DOHH2 (cell line): ENCODE data around the gene FREM2.
A peak's percentile ranks its signal among the peaks of the same experiment; 100 is the strongest.

Source experiments
- H3F3A ChIP-seq: fragments of 200-600 bp; sonication (generic), shearing (Covaris generic); 2 replicates; pipeline ENCODE4 v1.6.0; 2016; ENCODE audit warnings: antibody characterized with exemption, mild to moderate bottlenecking; ENCODE audit not compliant: control insufficient read depth, insufficient read depth
- H3K27ac ChIP-seq: fragments of 200-600 bp; sonication (generic); 2 replicates; pipeline ENCODE4 v1.5.1; 2014; ENCODE audit warnings: low read depth, mild to moderate bottlenecking, low read length, moderate library complexity
- H3K27me3 ChIP-seq: fragments of 200-600 bp; sonication (generic); 2 replicates; pipeline ENCODE4 v1.6.1; 2014; ENCODE audit warnings: mild to moderate bottlenecking, low read length, mixed read lengths; ENCODE audit not compliant: control insufficient read depth
- H3K36me3 ChIP-seq: fragments of 200-600 bp; sonication (generic); 2 replicates; pipeline ENCODE4 v1.6.1; 2014; ENCODE audit warnings: mild to moderate bottlenecking, low read length, moderate library complexity, mixed read lengths; ENCODE audit not compliant: control insufficient read depth
- H3K4me1 ChIP-seq: fragments of 200-600 bp; sonication (generic); 2 replicates; pipeline ENCODE4 v1.6.1; 2014; ENCODE audit warnings: mild to moderate bottlenecking, low read length, mixed read lengths; ENCODE audit not compliant: control insufficient read depth
- H3K4me2 ChIP-seq: fragments of 200-600 bp; sonication (generic); 2 replicates; pipeline ENCODE4 v1.6.0; 2014; ENCODE audit warnings: mild to moderate bottlenecking, low read length, moderate library complexity
- H3K4me3 ChIP-seq: fragments of 200-600 bp; sonication (generic); 2 replicates; pipeline ENCODE4 v1.5.1; 2014; ENCODE audit warnings: mild to moderate bottlenecking, low read length, mixed read lengths
- H3K79me2 ChIP-seq: fragments of 200-600 bp; sonication (generic); 2 replicates; pipeline ENCODE4 v1.6.1; 2014; ENCODE audit warnings: mild to moderate bottlenecking, low read length, mixed read lengths; ENCODE audit not compliant: control insufficient read depth
- H3K9me2 ChIP-seq: fragments of 200-600 bp; sonication (generic); replicated peaks from 2 replicates; pipeline ENCODE4 v1.6.1; 2014; ENCODE audit warnings: mild to moderate bottlenecking, low read length, mixed read lengths; ENCODE audit not compliant: control insufficient read depth
- H3K9me3 ChIP-seq: fragments of 200-600 bp; sonication (generic); 2 replicates; pipeline ENCODE4 v1.6.1; 2014; ENCODE audit warnings: antibody characterized with exemption, low read length, mixed read lengths; ENCODE audit not compliant: control insufficient read depth, insufficient read depth
- H4K20me1 ChIP-seq: fragments of 200-600 bp; sonication (generic); 2 replicates; pipeline ENCODE4 v1.6.0; 2014; ENCODE audit warnings: low read depth, mild to moderate bottlenecking, antibody characterized with exemption, low read length, moderate library complexity; ENCODE audit not compliant: control insufficient read depth, insufficient read depth
- CTCF ChIP-seq: fragments of 200-600 bp; sonication (generic); IDR thresholded peaks from one replicate; pipeline ENCODE4 v1.5.1; 2014; ENCODE audit warnings: antibody characterized with exemption, mild to moderate bottlenecking, low read depth, low read length; ENCODE audit not compliant: poor library complexity, severe bottlenecking
- EZH2phosphoT487 ChIP-seq: fragments of 200-600 bp; sonication (generic); IDR thresholded peaks from 2 replicates; pipeline ENCODE4 v1.6.1; 2017; ENCODE audit warnings: borderline replicate concordance, mild to moderate bottlenecking, antibody characterized with exemption, low read length, moderate library complexity, mixed read lengths

The FREM2 gene

GRCh38 chr13:38759390-38759789 lies 72.5 kb downstream of the FREM2 start:
- no peak for TF ChIP-seq EZH2phosphoT487
- TF ChIP-seq CTCF = no peak
- Histone ChIP-seq H3K27ac (no peak overlapping the region), H3K4me3 (no peak overlapping the region), H3F3A (no peaks in the 10 kb centered on the region), H3K4me2 (no peak overlapping the region), H3K4me1 (no peaks in the 10 kb centered on the region), H4K20me1 (no peaks in the 10 kb centered on the region), H3K9me3 (no peaks in the 10 kb centered on the region), H3K9me2 (no peaks in the 10 kb centered on the region), H3K27me3 (peaks cover 19% of the 10 kb centered on the region; the same call in 1 of the 2 replicates), H3K79me2 (no peaks in the 10 kb centered on the region), H3K36me3 (no peaks in the 10 kb centered on the region)

GRCh38 chr13:38763446-38764381 lies 76.8 kb downstream of the FREM2 start:
- peaks cover 3% of the 10 kb centered on the region; the same call in 1 of the 2 replicates for H3K27me3 ChIP-seq
- H3K27ac ChIP-seq = no peak overlapping the region

GRCh38 chr13:38766799-38767198 lies 79.9 kb downstream of the FREM2 start:
- Histone ChIP-seq H3K36me3 (no peaks in the 10 kb centered on the region), H3K9me2 (no peaks in the 10 kb centered on the region), H3K4me1 (no peaks in the 10 kb centered on the region), H3K4me2 (no peak overlapping the region), H3K27me3 (no peaks in the 10 kb centered on the region), H3K27ac (no peak overlapping the region), H3F3A (no peaks in the 10 kb centered on the region), H3K4me3 (no peak overlapping the region), H3K9me3 (no peaks in the 10 kb centered on the region), H3K79me2 (no peaks in the 10 kb centered on the region), H4K20me1 (no peaks in the 10 kb centered on the region)
- TF ChIP-seq CTCF = no peak
- no peak for TF ChIP-seq EZH2phosphoT487

More at GRCh38 chr13:38763446-38764381, 76.8 kb downstream of the FREM2 start:
- H3F3A ChIP-seq = no peaks in the 10 kb centered on the region
- no peaks in the 10 kb centered on the region for H4K20me1 ChIP-seq
- H3K9me3 ChIP-seq = no peaks in the 10 kb centered on the region
- no peaks in the 10 kb centered on the region for H3K4me1 ChIP-seq
- H3K36me3 ChIP-seq = no peaks in the 10 kb centered on the region
- H3K9me2 ChIP-seq = no peaks in the 10 kb centered on the region
- TF ChIP-seq CTCF (peak; percentile 36), EZH2phosphoT487 (no peak)
- no peak overlapping the region for H3K4me2 ChIP-seq
- no peaks in the 10 kb centered on the region for H3K79me2 ChIP-seq
- no peak overlapping the region for H3K4me3 ChIP-seq
